B cell (primary cell): ENCODE data around the gene ZFPL1. TPM values are rescaled to one million over a fixed set of nuclear protein-coding genes. Genes with fewer than 3 reads are reported as not detected.

Source experiments
- ATAC-seq: fragments of 200-7000 bp; cut with Tn5 transposase; one replicate; pipeline ENCODE4 v1.10.0; 2021; ENCODE audit warnings: low read depth, mild to moderate bottlenecking, moderate number of reproducible peaks, moderate library complexity
- CTCF ChIA-PET: fragments of 350-600 bp; sonication (Branson Sonifier 250); formaldehyde crosslinking; loops from one replicate; lab custom pipeline; 2021; ENCODE audit warnings: antibody characterized with exemption, inconsistent platforms; lab: Charles Lee
- POLR2A ChIA-PET: fragments of 350-600 bp; sonication (Branson Sonifier 250); formaldehyde crosslinking; loops from one replicate; lab custom pipeline; 2021; ENCODE audit warnings: antibody characterized with exemption; lab: Charles Lee
- DNase-seq: peaks from one replicate; pipeline ENCODE4 v3.0.0; 2013
- H2AFZ ChIP-seq: 2 replicates; pipeline ENCODE4 v1.6.1; 2012; ENCODE audit warnings: mild to moderate bottlenecking, low read depth, low read length; ENCODE audit not compliant: insufficient read depth, poor library complexity, severe bottlenecking
- H3K27ac ChIP-seq, 2 donors: 1 replicate in 1 of 2; 2 replicates in 1 of 2; pipeline ENCODE4 v1.5.1; 2012 to 2013; ENCODE audit warnings: low read length in 2 of 2, mild to moderate bottlenecking in 2 of 2, moderate library complexity in 1 of 2
- H3K27me3 ChIP-seq, 4 experiments: fragments of 200-600 bp in 1 of 4; sonication (generic) in 1 of 4; replicated peaks in 1 of 4; 1 replicate in 2 of 4; 2 replicates in 2 of 4; pipeline versions ENCODE4 v1.6.1 to v1.7.0; 2013 to 2016; ENCODE audit warnings: low read length in 3 of 4, mild to moderate bottlenecking in 2 of 4, mixed read lengths in 1 of 4, moderate library complexity in 1 of 4; ENCODE audit not compliant: insufficient read depth in 4 of 4, control insufficient read depth in 3 of 4; ENCODE audit errors: control extremely low read depth in 1 of 4
- H3K36me3 ChIP-seq, 2 experiments: replicated peaks in 1 of 2; 1 replicate in 1 of 2; 2 replicates in 1 of 2; pipeline versions ENCODE4 v1.6.1 to v1.7.1; 2013; ENCODE audit warnings: low read length in 1 of 2; ENCODE audit not compliant: insufficient read depth in 2 of 2, control insufficient read depth in 1 of 2; ENCODE audit errors: control extremely low read depth in 1 of 2, extremely low read depth in 1 of 2
- H3K4me1 ChIP-seq, 2 donors: fragments of 200-600 bp in 1 of 2; sonication (generic) in 1 of 2; 1 replicate in 1 of 2; 2 replicates in 1 of 2; pipeline versions ENCODE4 v1.5.1 to v1.6.1; 2013 to 2017; ENCODE audit warnings: low read length in 2 of 2; ENCODE audit not compliant: control insufficient read depth in 2 of 2, insufficient read depth in 2 of 2
- H3K4me2 ChIP-seq: replicated peaks from 2 replicates; pipeline ENCODE3; 2012; ENCODE audit warnings: mild to moderate bottlenecking, low read depth, low read length; ENCODE audit not compliant: poor library complexity, severe bottlenecking
- H3K4me3 ChIP-seq, 5 experiments: fragments of 200-600 bp in 1 of 5; sonication (generic) in 1 of 5; 1 replicate in 3 of 5; 2 replicates in 2 of 5; pipeline versions ENCODE4 v1.5.1 to v1.7.0; 2011 to 2016; ENCODE audit warnings: low read length in 4 of 5, mild to moderate bottlenecking in 4 of 5, low read depth in 2 of 5, control low read depth in 1 of 5, moderate library complexity in 1 of 5; ENCODE audit not compliant: insufficient read depth in 1 of 5; ENCODE audit errors: control extremely low read depth in 1 of 5, extremely low read depth in 1 of 5
- H3K79me2 ChIP-seq: fragments of 200-600 bp; sonication (generic); one replicate; pipeline ENCODE4 v1.6.0; 2016; ENCODE audit warnings: low read length; ENCODE audit not compliant: control insufficient read depth, insufficient read depth
- H3K9ac ChIP-seq: fragments of 200-600 bp; sonication (generic); 2 replicates; pipeline ENCODE4 v1.6.1; 2017; ENCODE audit warnings: mild to moderate bottlenecking, low read length, moderate library complexity
- H3K9me3 ChIP-seq, 3 donors: one replicate each; pipeline versions ENCODE4 v1.6.1 to v1.7.1; 2013; ENCODE audit warnings: low read length in 2 of 3; ENCODE audit not compliant: control insufficient read depth in 2 of 3, insufficient read depth in 1 of 3; ENCODE audit errors: control extremely low read depth in 1 of 3
- H4K20me1 ChIP-seq: 2 replicates; pipeline ENCODE4 v1.6.0; 2012; ENCODE audit warnings: mild to moderate bottlenecking, low read length; ENCODE audit not compliant: insufficient read depth, control insufficient read depth, poor library complexity, severe bottlenecking
- H3K27ac Mint-ChIP-seq: one replicate; pipeline ENCODE4 v1.8.0; 2021; ENCODE audit warnings: mixed read lengths
- H3K27me3 Mint-ChIP-seq: one replicate; pipeline ENCODE4 v1.8.0; 2021; ENCODE audit warnings: mixed read lengths
- H3K4me1 Mint-ChIP-seq: one replicate; pipeline ENCODE4 v1.8.0; 2021; ENCODE audit warnings: mixed read lengths
- H3K4me3 Mint-ChIP-seq: one replicate; pipeline ENCODE4 v1.8.0; 2021; ENCODE audit warnings: mixed read lengths
- H3K9me3 Mint-ChIP-seq: one replicate; pipeline ENCODE4 v1.8.0; 2022; ENCODE audit warnings: mixed read lengths; ENCODE audit not compliant: insufficient read depth
- EZH2 ChIP-seq: IDR thresholded peaks from 2 replicates; pipeline ENCODE4 v1.6.1; 2012; ENCODE audit warnings: borderline replicate concordance, low read depth, mild to moderate bottlenecking, moderate library complexity, low read length; ENCODE audit not compliant: insufficient read depth, poor library complexity, severe bottlenecking
- WGBS: methylation state at CpG from one replicate; pipeline ENCODE4 v1.1.5; 2013; ENCODE audit warnings: missing lambda C conversion rate; ENCODE audit not compliant: insufficient coverage; 5-methylcytosine and 5-hydroxymethylcytosine counted together
- intact Hi-C: fragments of 100-400 bp; cut with micrococcal nuclease; formaldehyde crosslinking; loops from one replicate; pipeline ENCODE4 v1.10.0; 2022
- polyA plus RNA-seq: library from polyadenylated mRNA; depleted of rRNA; stranded (reverse); fragments of >200 nt; gene quantifications from 2 replicates; pipeline ENCODE4 v1.2.3, GENCODE V29; 2012
- total RNA-seq, 2 donors: library from RNA; stranded (reverse); fragments of 120-200 nt in 1 of 2; gene quantifications; 1 replicate in 1 of 2; 2 replicates in 1 of 2; pipeline versions ENCODE4 v1.2.3 to v1.2.4, GENCODE V29; 2013 to 2022
- TF ChIP-seq, protein P1 (sequence below): fragments of 200-600 bp; IDR thresholded peaks from one replicate; pipeline ENCODE4 v1.8.0; 2022; ENCODE audit warnings: antibody characterized with exemption, mild to moderate bottlenecking

Gene ZFPL1
- total and polyA plus RNA-seq, 2 donors (not counting 1 experiment from before 2014, with no cell fraction given) = 57.3 to 79.2 TPM

DNA sequence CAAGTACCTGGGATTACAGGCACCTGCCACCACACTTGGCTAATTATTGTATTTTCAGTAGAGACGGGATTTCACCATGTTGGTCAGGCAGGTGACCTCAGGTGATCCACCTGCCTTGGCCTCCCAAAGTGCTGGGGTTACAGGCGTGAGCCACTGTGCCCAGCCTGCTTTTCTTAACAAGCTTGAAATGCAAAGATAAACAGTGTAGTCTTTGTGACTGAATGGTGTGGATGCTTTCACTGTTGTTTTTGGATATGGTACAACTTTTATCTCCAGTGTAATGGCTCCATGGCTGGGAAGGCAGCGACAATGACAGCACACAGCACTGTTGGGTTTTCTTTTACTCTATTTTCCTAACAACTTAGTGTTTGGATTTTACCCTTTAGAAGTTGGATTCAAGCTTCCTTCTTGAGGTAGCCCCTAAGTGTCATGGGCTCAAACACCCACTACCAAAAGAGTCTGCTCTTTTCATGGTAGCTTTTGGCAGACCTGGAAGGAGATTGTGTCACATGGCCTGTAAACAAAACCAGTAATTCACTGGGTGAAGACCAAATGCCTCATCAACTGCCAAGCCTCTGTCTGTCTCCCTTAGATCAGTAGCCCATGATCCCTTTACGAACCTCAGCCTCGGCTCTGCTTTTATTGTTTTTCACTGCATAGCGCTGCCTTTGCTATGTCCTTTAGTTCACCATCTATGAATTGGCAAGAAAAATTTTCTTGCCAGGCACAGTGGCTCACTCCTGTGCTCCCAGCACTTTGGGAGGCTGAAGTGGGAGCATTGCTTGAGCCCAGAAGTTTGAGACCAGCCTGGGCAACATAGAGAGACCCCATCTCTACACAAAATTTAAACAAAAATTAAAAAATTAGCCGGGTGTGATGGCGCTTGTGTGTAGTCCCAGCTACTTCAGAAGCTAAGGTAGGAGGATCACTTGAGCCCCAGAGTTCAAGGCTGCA lies 18.4 kb downstream of the ZFPL1 start:
- H3K79me2 ChIP-seq = peaks cover 68% of the 10 kb centered on the region
- Mint-ChIP-seq H3K4me1 (peaks cover 16% of the 10 kb centered on the region), H3K27me3 (no peaks in the 10 kb centered on the region), H3K27ac (no peak overlapping the region), H3K4me3 (no peak overlapping the region), H3K9me3 (no peaks in the 10 kb centered on the region)
- H3K4me3 ChIP-seq = no peak overlapping the region
- no peak for TF ChIP-seq EZH2
- TF ChIP-seq, protein P1, sequence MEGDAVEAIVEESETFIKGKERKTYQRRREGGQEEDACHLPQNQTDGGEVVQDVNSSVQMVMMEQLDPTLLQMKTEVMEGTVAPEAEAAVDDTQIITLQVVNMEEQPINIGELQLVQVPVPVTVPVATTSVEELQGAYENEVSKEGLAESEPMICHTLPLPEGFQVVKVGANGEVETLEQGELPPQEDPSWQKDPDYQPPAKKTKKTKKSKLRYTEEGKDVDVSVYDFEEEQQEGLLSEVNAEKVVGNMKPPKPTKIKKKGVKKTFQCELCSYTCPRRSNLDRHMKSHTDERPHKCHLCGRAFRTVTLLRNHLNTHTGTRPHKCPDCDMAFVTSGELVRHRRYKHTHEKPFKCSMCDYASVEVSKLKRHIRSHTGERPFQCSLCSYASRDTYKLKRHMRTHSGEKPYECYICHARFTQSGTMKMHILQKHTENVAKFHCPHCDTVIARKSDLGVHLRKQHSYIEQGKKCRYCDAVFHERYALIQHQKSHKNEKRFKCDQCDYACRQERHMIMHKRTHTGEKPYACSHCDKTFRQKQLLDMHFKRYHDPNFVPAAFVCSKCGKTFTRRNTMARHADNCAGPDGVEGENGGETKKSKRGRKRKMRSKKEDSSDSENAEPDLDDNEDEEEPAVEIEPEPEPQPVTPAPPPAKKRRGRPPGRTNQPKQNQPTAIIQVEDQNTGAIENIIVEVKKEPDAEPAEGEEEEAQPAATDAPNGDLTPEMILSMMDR = no peak
- H3K4me1 ChIP-seq = peaks cover 0 to under 1% of the 10 kb centered on the region in 2 donors
- H3K4me2 ChIP-seq = no peak overlapping the region
- peaks cover 0 to 44% of the 10 kb centered on the region in 2 experiments for H3K36me3 ChIP-seq
- no peaks in the 10 kb centered on the region for H3K9me3 ChIP-seq
- WGBS = 100% methylated on average over 6 of the region's 8 CpGs
- intact Hi-C loops = no loop called here
- ChIA-PET CTCF (interaction anchor here (10.2 kb wide), 1 partner anchor 8 kb away, joined by 96 read pairs; the partner anchor contains the start of gene TM7SF2), POLR2A (no interaction called here)
- DNase-seq = no peak
- no peak for ATAC-seq
- no peak overlapping the region for H3K27ac ChIP-seq
- no peak overlapping the region for H3K9ac ChIP-seq
- H3K27me3 ChIP-seq = no peaks in the 10 kb centered on the region
- H4K20me1 ChIP-seq = peaks cover 28% of the 10 kb centered on the region
- H2AFZ ChIP-seq = no peak overlapping the region

DNA sequence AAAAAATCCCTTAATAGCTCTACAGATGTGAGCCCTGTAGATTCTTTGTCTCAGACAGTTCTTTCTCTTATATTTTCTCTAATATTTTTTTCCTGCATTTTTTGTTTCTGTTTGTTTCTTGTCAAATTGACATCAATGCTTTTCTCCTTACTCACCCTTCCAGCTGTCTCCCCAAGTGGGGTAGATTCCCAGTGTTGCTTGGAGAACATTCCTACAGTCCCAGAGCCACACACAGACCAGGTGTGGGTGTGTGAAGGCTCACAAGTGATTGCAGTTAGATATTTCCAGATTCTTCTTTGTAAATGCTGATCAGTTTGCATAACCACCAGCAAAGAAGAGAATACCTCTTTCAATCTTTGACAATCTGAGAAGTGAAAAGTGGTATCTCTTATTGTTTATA lies 19.5 kb downstream of the ZFPL1 start:
- Mint-ChIP-seq H3K27ac (no peak overlapping the region), H3K9me3 (no peaks in the 10 kb centered on the region), H3K4me1 (peaks cover 11% of the 10 kb centered on the region), H3K27me3 (no peaks in the 10 kb centered on the region), H3K4me3 (no peak overlapping the region)
- CTCF ChIA-PET = interaction anchor here (0.6 to 10.2 kb wide), 3 partner anchors 7 to 89 kb away, joined by 3 to 96 read pairs (median 3); partner anchors contain the start of gene TM7SF2
- Histone ChIP-seq H3K79me2 (peaks cover 57% of the 10 kb centered on the region), H3K9ac (no peak overlapping the region), H3K4me3 (no peak overlapping the region), H3K4me1 (no peaks in the 10 kb centered on the region), H3K27ac (no peak overlapping the region), H2AFZ (no peak overlapping the region), H3K36me3 (peaks cover 0 to 45% of the 10 kb centered on the region in 2 experiments), H3K27me3 (no peaks in the 10 kb centered on the region), H3K4me2 (no peak overlapping the region), H3K9me3 (no peaks in the 10 kb centered on the region), H4K20me1 (peaks cover 26% of the 10 kb centered on the region)
- DNase-seq (no peak), ATAC-seq (no peak)
- intact Hi-C loops = no loop called here
- POLR2A ChIA-PET = no interaction called here
- TF ChIP-seq, protein P1 = no peak
- TF ChIP-seq EZH2 = no peak
